HFFc6 (cell line): ENCODE results near the gene FBXW5. TPM values are rescaled to one million over a fixed set of nuclear protein-coding genes. Genes with fewer than 3 reads are reported as not detected.

Experiments
- DNase-seq: peaks from one replicate; pipeline ENCODE4 v3.0.0-alpha.2; 2018
- H3K27ac Mint-ChIP-seq: 2 replicates; pipeline ENCODE4 v1.8.0; 2020; ENCODE audit warnings: mild to moderate bottlenecking, mixed read lengths
- H3K27me3 Mint-ChIP-seq: 2 replicates; pipeline ENCODE4 v1.8.0; 2021; ENCODE audit warnings: mild to moderate bottlenecking, moderate library complexity, mixed read lengths; ENCODE audit not compliant: insufficient read depth
- H3K36me3 Mint-ChIP-seq: 2 replicates; pipeline ENCODE4 v1.8.0; 2021; ENCODE audit warnings: low read depth, mixed read lengths
- H3K4me1 Mint-ChIP-seq: 2 replicates; pipeline ENCODE4 v1.8.0; 2020; ENCODE audit warnings: low read depth, mixed read lengths
- H3K4me3 Mint-ChIP-seq: 2 replicates; pipeline ENCODE4 v1.8.0; 2020; ENCODE audit warnings: mild to moderate bottlenecking, moderate library complexity, mixed read lengths
- H3K9me3 Mint-ChIP-seq: 2 replicates; pipeline ENCODE4 v1.8.0; 2020; ENCODE audit warnings: mild to moderate bottlenecking, mixed read lengths
- CTCF ChIP-seq: fragments of 200-600 bp; sonication (generic); IDR thresholded peaks from 2 replicates; pipeline ENCODE4 v1.5.0; 2021; ENCODE audit warnings: antibody characterized with exemption, mild to moderate bottlenecking
- total RNA-seq, 6 experiments: library from RNA; stranded (reverse); fragmentation: NEBNext Ultra II Directional; extraction: Animal tissue kit (Norgen Biotek cat#: 25700); gene quantifications; 2 replicates in 1 of 6; 3 replicates in 5 of 6; pipeline ENCODE4 v1.2.3, GENCODE V29; 2021

Gene FBXW5
- total RNA-seq, 6 experiments from 2014 or later: 89.1 to 102 (median 94.4) TPM

GRCh38 chr9:136943291-136944211 is 987 bp downstream of the FBXW5 start:
- H3K4me1 Mint-ChIP-seq: peaks cover 10% of the 10 kb centered on the region
- H3K9me3 Mint-ChIP-seq: no peaks in the 10 kb centered on the region
- DNase-seq: peak; percentile 19
- peak overlapping the region; percentile 73 for H3K27ac Mint-ChIP-seq
- H3K36me3 Mint-ChIP-seq: peaks cover 9% of the 10 kb centered on the region
- no peak for TF ChIP-seq CTCF
- peak overlapping the region; percentile 82 for H3K4me3 Mint-ChIP-seq
- H3K27me3 Mint-ChIP-seq: peaks cover 2% of the 10 kb centered on the region

- Mint-ChIP-seq H3K4me1 (peaks cover 4% of the 10 kb centered on the region), H3K36me3 (peaks cover 12% of the 10 kb centered on the region)
- DNase-seq: no peak
Observed at GRCh38 chr9:136942881-136943230, 1.7 kb downstream of the FBXW5 start.

GRCh38 chr9:136942112-136942880 is 2.2 kb downstream of the FBXW5 start:
- peaks cover 12% of the 10 kb centered on the region for H3K36me3 Mint-ChIP-seq
- no peak for DNase-seq
- no peaks in the 10 kb centered on the region for H3K9me3 Mint-ChIP-seq
- no peak overlapping the region for H3K4me3 Mint-ChIP-seq
- no peak for TF ChIP-seq CTCF
- peaks cover 4% of the 10 kb centered on the region; the same call in 1 of the 2 replicates for H3K4me1 Mint-ChIP-seq
- no peak overlapping the region for H3K27ac Mint-ChIP-seq
- H3K27me3 Mint-ChIP-seq: no peaks in the 10 kb centered on the region; the same call in none of the 2 replicates

More at GRCh38 chr9:136942881-136943230, 1.7 kb downstream of the FBXW5 start:
- peak overlapping the region; percentile 80; the same call in 1 of the 2 replicates for H3K4me3 Mint-ChIP-seq
- no peaks in the 10 kb centered on the region for H3K9me3 Mint-ChIP-seq
- H3K27ac Mint-ChIP-seq: no peak overlapping the region
- TF ChIP-seq CTCF: no peak
- no peaks in the 10 kb centered on the region; the same call in none of the 2 replicates for H3K27me3 Mint-ChIP-seq

- no peak for TF ChIP-seq CTCF
- DNase-seq: no peak
- peaks cover 12% of the 10 kb centered on the region for H3K36me3 Mint-ChIP-seq
- H3K27me3 Mint-ChIP-seq: no peaks in the 10 kb centered on the region; the same call in none of the 2 replicates
- H3K4me3 Mint-ChIP-seq: no peak overlapping the region
- H3K27ac Mint-ChIP-seq: no peak overlapping the region
- no peaks in the 10 kb centered on the region for H3K9me3 Mint-ChIP-seq
- peaks cover 4% of the 10 kb centered on the region; the same call in 1 of the 2 replicates for H3K4me1 Mint-ChIP-seq
Observed at GRCh38 chr9:136941231-136942111, 3.1 kb downstream of the FBXW5 start.
